Measurements from ENCODE around the gene CST4. TPM values are rescaled to one million over a fixed set of nuclear protein-coding genes. Genes with fewer than 3 reads are reported as not detected.

Gene CST4
- total RNA-seq, 4 donors from 2014 or later, result 0.89 to 13.8 (median 3.0) TPM; not detected in 1

DNA sequence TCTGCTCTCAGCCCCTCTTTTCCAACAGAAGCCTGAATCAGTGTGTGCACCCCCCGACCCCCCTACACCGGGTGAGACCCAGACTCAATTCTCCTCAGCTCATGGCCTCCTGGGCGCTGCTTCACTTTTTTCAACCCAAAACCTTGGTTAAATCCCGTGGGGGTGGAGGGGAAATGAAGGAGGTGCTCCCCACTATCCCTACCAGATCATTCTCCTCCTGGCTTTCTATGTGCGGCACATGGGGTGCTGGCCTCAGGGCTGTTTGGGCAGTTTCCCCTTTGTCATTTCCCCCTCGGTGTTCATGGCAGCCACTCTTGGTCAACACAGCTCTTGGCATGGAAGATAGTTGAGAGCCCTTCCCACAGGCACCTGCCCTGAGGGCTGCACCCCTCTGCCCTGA lies 4.6 kb downstream of the CST4 start:
- H3K4me3 ChIP-seq (replicated peaks in 1 of 3), result no peak overlapping the region
- H3K36me3 ChIP-seq, result no peaks in the 10 kb centered on the region
- H3K9me3 ChIP-seq, result no peaks in the 10 kb centered on the region
- H3K4me1 ChIP-seq, result peaks cover 4 to 16% of the 10 kb centered on the region in 2 donors
- no peaks in the 10 kb centered on the region for H3K27me3 ChIP-seq
- no peak for DNase-seq
- WGBS, 2 donors, result 91 to 92% methylated on average over 6 of the region's 6 CpGs
- intact Hi-C loops (cut with DNase I), result no loop called here
- no peak overlapping the region for H3K27ac ChIP-seq
- TF ChIP-seq, protein P1, sequence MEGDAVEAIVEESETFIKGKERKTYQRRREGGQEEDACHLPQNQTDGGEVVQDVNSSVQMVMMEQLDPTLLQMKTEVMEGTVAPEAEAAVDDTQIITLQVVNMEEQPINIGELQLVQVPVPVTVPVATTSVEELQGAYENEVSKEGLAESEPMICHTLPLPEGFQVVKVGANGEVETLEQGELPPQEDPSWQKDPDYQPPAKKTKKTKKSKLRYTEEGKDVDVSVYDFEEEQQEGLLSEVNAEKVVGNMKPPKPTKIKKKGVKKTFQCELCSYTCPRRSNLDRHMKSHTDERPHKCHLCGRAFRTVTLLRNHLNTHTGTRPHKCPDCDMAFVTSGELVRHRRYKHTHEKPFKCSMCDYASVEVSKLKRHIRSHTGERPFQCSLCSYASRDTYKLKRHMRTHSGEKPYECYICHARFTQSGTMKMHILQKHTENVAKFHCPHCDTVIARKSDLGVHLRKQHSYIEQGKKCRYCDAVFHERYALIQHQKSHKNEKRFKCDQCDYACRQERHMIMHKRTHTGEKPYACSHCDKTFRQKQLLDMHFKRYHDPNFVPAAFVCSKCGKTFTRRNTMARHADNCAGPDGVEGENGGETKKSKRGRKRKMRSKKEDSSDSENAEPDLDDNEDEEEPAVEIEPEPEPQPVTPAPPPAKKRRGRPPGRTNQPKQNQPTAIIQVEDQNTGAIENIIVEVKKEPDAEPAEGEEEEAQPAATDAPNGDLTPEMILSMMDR (IDR thresholded peaks at IDR 0.05), result no peak
- TF ChIP-seq POLR2A (IDR thresholded peaks at IDR 0.05), result no peak

- TF ChIP-seq POLR2A (IDR thresholded peaks at IDR 0.05), result no peak
- TF ChIP-seq, protein P1 (IDR thresholded peaks at IDR 0.05), result no peak
- WGBS, 2 donors, result 93 to 100% methylated on average over 2 of the region's 2 CpGs
- Histone ChIP-seq H3K4me1 (peaks cover 4 to 12% of the 10 kb centered on the region in 2 donors), H3K27me3 (no peaks in the 10 kb centered on the region), H3K4me3 (replicated peaks in 1 of 3) (no peak overlapping the region), H3K9me3 (no peaks in the 10 kb centered on the region), H3K27ac (no peak overlapping the region), H3K36me3 (no peaks in the 10 kb centered on the region)
- DNase-seq, result no peak
- intact Hi-C loops (cut with DNase I), result no loop called here
These were observed 5.0 kb downstream of the CST4 start for GRCh38 chr20:23683807-23684206.

- H3K36me3 ChIP-seq, result no peaks in the 10 kb centered on the region
- no peaks in the 10 kb centered on the region for H3K27me3 ChIP-seq
- no peaks in the 10 kb centered on the region for H3K9me3 ChIP-seq
- DNase-seq, result no peak
- intact Hi-C loops (cut with DNase I), result no loop called here
- H3K4me3 ChIP-seq (replicated peaks in 1 of 3), result no peak overlapping the region
- no peak for TF ChIP-seq POLR2A (IDR thresholded peaks at IDR 0.05)
- TF ChIP-seq, protein P1 (IDR thresholded peaks at IDR 0.05), result no peak
- no peak overlapping the region for H3K27ac ChIP-seq
- peaks cover 0 to 7% of the 10 kb centered on the region in 2 donors for H3K4me1 ChIP-seq
- WGBS, 2 donors, result 90 to 93% methylated on average over 2 of the region's 2 CpGs
These were observed 5.6 kb downstream of the CST4 start for GRCh38 chr20:23683281-23683680.

DNA sequence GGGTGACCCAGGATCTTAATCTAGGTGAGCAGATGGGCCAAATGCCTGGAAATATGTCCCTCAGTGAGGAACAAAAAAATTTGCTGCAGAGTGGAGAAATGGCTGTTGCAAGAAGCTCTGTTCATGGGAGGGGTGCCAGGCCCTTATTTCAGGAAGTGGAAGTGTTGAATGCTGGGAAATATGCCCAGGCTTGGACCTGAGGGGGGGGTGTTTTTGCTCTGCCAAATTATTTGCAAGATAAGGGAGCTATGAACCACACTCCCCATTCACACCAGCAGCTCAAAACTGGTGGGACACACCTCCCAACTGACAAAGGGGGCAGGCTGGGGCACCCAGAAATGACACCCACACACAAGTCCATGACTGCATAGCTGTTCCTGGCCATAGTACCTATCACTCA lies 8.7 kb downstream of the CST4 start:
- Histone ChIP-seq H3K36me3 (no peaks in the 10 kb centered on the region), H3K4me3 (replicated peaks in 1 of 3) (no peak overlapping the region), H3K9me3 (no peaks in the 10 kb centered on the region), H3K27me3 (no peaks in the 10 kb centered on the region), H3K4me1 (no peaks in the 10 kb centered on the region), H3K27ac (no peak overlapping the region)
- intact Hi-C loops (cut with DNase I), result no loop called here
- TF ChIP-seq, protein P1 (IDR thresholded peaks at IDR 0.05), result no peak
- TF ChIP-seq POLR2A (IDR thresholded peaks at IDR 0.05), result no peak
- DNase-seq, result peak; percentile 33 to 55

- WGBS, 2 donors, result 52 to 69% methylated on average over 7 of the region's 7 CpGs
- Histone ChIP-seq H3K27ac (no peak overlapping the region), H3K4me3 (replicated peaks in 1 of 3) (no peak overlapping the region), H3K4me1 (no peaks in the 10 kb centered on the region), H3K9me3 (no peaks in the 10 kb centered on the region), H3K27me3 (no peaks in the 10 kb centered on the region), H3K36me3 (no peaks in the 10 kb centered on the region)
- intact Hi-C loops (cut with DNase I), result no loop called here
- TF ChIP-seq, protein P1 (IDR thresholded peaks at IDR 0.05), result no peak
- no peak for TF ChIP-seq POLR2A (IDR thresholded peaks at IDR 0.05)
- DNase-seq, result peak; percentile 13 to 47
These were observed 9.4 kb downstream of the CST4 start for GRCh38 chr20:23679133-23680092.
